KMS-11 (cell line): ENCODE results near the gene SCGB1A1.

ENCODE experiments used
- H2AFZ ChIP-seq: fragments of 200-600 bp; sonication (generic); 2 replicates; pipeline ENCODE4 v1.6.1; 2016; ENCODE audit warnings: antibody characterized with exemption, mixed run types, low read depth
- H3K27ac ChIP-seq: fragments of 200-600 bp; sonication (generic); 2 replicates; pipeline ENCODE4 v1.6.1; 2016; ENCODE audit warnings: mild to moderate bottlenecking, mixed run types
- H3K27me3 ChIP-seq: fragments of 200-600 bp; sonication (generic); 2 replicates; pipeline ENCODE4 v1.6.1; 2017; ENCODE audit warnings: mild to moderate bottlenecking, low read depth, mixed run types, moderate library complexity; ENCODE audit not compliant: insufficient read depth
- H3K36me3 ChIP-seq: fragments of 200-600 bp; sonication (generic); 2 replicates; pipeline ENCODE4 v1.6.1; 2017; ENCODE audit warnings: mild to moderate bottlenecking, mixed run types; ENCODE audit not compliant: insufficient read depth
- H3K4me1 ChIP-seq: fragments of 200-600 bp; sonication (generic); 2 replicates; pipeline ENCODE4 v1.6.1; 2016; ENCODE audit warnings: mild to moderate bottlenecking, low read depth, mixed run types; ENCODE audit not compliant: poor library complexity, severe bottlenecking
- H3K4me2 ChIP-seq: fragments of 200-600 bp; sonication (generic); 2 replicates; pipeline ENCODE4 v1.7.0; 2016; ENCODE audit warnings: mild to moderate bottlenecking, mixed run types
- H3K4me3 ChIP-seq: fragments of 200-600 bp; sonication (generic); IDR thresholded peaks from 2 replicates; pipeline ENCODE4 v1.6.1; 2017; ENCODE audit warnings: low read depth, low read length, mixed read lengths; ENCODE audit not compliant: insufficient read depth
- H3K79me2 ChIP-seq: fragments of 200-600 bp; sonication (generic); 2 replicates; pipeline ENCODE4 v1.6.1; 2016; ENCODE audit warnings: low read depth, mixed run types; ENCODE audit not compliant: insufficient read depth
- H3K9ac ChIP-seq: fragments of 200-600 bp; sonication (generic); 2 replicates; pipeline ENCODE4 v1.6.1; 2016; ENCODE audit warnings: mild to moderate bottlenecking, mixed run types
- H4K20me1 ChIP-seq: fragments of 200-600 bp; sonication (generic); 2 replicates; pipeline ENCODE4 v1.6.1; 2016; ENCODE audit warnings: mild to moderate bottlenecking, mixed run types; ENCODE audit not compliant: insufficient read depth
- CTCF ChIP-seq: fragments of 200-600 bp; sonication (generic); conservative IDR thresholded peaks from 2 replicates; pipeline ENCODE4 v1.6.1; 2017; ENCODE audit warnings: low read depth, mild to moderate bottlenecking, antibody characterized with exemption, low read length, moderate library complexity, mixed read lengths

Gene SCGB1A1

GRCh38 chr11:62444236-62444833 lies 25.5 kb downstream of the SCGB1A1 start:
- TF ChIP-seq CTCF, result no peak
- H4K20me1 ChIP-seq, result no peaks in the 10 kb centered on the region
- no peaks in the 10 kb centered on the region for H3K36me3 ChIP-seq
- H3K79me2 ChIP-seq, result no peaks in the 10 kb centered on the region
- peaks cover 39% of the 10 kb centered on the region for H3K4me1 ChIP-seq
- H3K4me2 ChIP-seq, result no peak overlapping the region; the same call in 1 of the 2 replicates
- no peaks in the 10 kb centered on the region for H3K27me3 ChIP-seq
- no peak overlapping the region for H3K27ac ChIP-seq
- peak overlapping the region; percentile 18; the same call in 1 of the 2 replicates for H2AFZ ChIP-seq
- H3K4me3 ChIP-seq, result no peak overlapping the region
- H3K9ac ChIP-seq, result no peak overlapping the region

GRCh38 chr11:62444835-62445234 lies 26.0 kb downstream of the SCGB1A1 start:
- no peaks in the 10 kb centered on the region for H3K27me3 ChIP-seq
- TF ChIP-seq CTCF, result no peak
- H3K27ac ChIP-seq, result no peak overlapping the region
- H3K9ac ChIP-seq, result no peak overlapping the region
- H3K4me2 ChIP-seq, result no peak overlapping the region; the same call in 1 of the 2 replicates
- peaks cover 44% of the 10 kb centered on the region for H3K4me1 ChIP-seq
- H2AFZ ChIP-seq, result peak overlapping the region; percentile 18; the same call in 1 of the 2 replicates
- H4K20me1 ChIP-seq, result no peaks in the 10 kb centered on the region
- no peak overlapping the region for H3K4me3 ChIP-seq
- no peaks in the 10 kb centered on the region for H3K36me3 ChIP-seq
- no peaks in the 10 kb centered on the region for H3K79me2 ChIP-seq

GRCh38 chr11:62445314-62445740 lies 26.5 kb downstream of the SCGB1A1 start:
- H3K9ac ChIP-seq, result no peak overlapping the region
- no peak overlapping the region for H3K4me2 ChIP-seq
- no peaks in the 10 kb centered on the region for H4K20me1 ChIP-seq
- no peak for TF ChIP-seq CTCF
- no peak overlapping the region for H2AFZ ChIP-seq
- no peaks in the 10 kb centered on the region for H3K27me3 ChIP-seq
- peaks cover 49% of the 10 kb centered on the region for H3K4me1 ChIP-seq
- no peaks in the 10 kb centered on the region for H3K36me3 ChIP-seq
- no peak overlapping the region for H3K27ac ChIP-seq
- no peaks in the 10 kb centered on the region for H3K79me2 ChIP-seq
- H3K4me3 ChIP-seq, result no peak overlapping the region

- peaks cover 57% of the 10 kb centered on the region for H3K4me1 ChIP-seq
- no peak overlapping the region for H3K9ac ChIP-seq
- H3K36me3 ChIP-seq, result no peaks in the 10 kb centered on the region
- H4K20me1 ChIP-seq, result no peaks in the 10 kb centered on the region
- H3K27me3 ChIP-seq, result no peaks in the 10 kb centered on the region
- H2AFZ ChIP-seq, result no peak overlapping the region
- H3K27ac ChIP-seq, result no peak overlapping the region
- TF ChIP-seq CTCF, result no peak
- no peak overlapping the region for H3K4me3 ChIP-seq
- no peak overlapping the region for H3K4me2 ChIP-seq
- H3K79me2 ChIP-seq, result no peaks in the 10 kb centered on the region
Measured at GRCh38 chr11:62446091-62446490, 27.3 kb downstream of the SCGB1A1 start.
